ENCODE measurements around the gene NBPF1.
"Not testable (repeated sequence)": the region's sequence is repeated elsewhere in the genome, so short reads cannot be mapped to it uniquely, and the experiment has no call there.

Gene NBPF1

DNA sequence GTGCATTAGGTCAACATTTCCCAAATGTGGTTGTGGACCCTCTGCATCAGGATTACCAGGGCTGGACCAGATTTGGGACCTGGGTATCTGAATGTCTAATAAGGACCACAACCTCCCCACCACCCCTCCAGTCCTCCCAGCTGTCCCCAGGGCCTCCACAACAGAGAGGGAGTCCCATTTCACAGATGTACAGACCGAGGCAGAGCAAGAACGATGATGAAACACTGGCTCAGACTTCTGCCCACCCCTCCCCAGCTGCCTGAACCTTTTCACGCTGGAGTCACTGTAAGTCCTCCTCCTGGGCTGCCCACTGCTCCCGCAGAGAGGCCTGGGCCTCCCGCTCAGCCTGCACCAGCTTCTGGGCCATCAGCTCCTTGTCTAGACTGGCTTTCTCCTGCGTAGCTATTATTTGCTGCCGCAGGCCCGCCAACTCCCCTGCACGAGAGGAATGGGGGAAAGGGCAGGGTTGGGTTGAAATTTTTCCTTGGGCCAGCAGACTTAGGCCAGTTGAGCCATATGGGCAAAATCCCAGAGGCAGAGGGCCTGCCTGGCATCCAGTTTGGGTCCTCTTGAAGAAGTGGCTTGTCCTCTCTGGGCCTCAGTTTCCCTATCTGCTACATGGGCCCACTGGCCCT is 8.4 kb upstream of the NBPF1 start:
- not testable (repeated sequence) for DNase-seq

DNA sequence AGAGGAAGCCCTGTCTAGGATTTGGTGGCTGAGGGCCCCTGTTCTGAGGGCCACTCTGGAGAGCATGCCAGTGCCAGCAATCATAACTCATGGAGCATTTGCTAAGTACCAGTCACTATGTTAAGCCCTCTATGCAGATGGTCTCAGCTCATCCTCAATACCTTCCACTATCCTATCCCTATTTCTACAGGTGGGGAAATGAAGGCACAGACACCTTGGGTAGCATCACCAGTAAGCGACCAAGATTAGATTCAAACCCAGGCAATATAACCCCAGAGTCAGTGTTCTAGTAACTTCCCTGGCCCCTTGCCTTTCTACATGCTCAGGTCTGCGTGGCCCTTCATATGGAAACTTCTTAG is 7.9 kb upstream of the NBPF1 start:
- no peak for DNase-seq

DNA sequence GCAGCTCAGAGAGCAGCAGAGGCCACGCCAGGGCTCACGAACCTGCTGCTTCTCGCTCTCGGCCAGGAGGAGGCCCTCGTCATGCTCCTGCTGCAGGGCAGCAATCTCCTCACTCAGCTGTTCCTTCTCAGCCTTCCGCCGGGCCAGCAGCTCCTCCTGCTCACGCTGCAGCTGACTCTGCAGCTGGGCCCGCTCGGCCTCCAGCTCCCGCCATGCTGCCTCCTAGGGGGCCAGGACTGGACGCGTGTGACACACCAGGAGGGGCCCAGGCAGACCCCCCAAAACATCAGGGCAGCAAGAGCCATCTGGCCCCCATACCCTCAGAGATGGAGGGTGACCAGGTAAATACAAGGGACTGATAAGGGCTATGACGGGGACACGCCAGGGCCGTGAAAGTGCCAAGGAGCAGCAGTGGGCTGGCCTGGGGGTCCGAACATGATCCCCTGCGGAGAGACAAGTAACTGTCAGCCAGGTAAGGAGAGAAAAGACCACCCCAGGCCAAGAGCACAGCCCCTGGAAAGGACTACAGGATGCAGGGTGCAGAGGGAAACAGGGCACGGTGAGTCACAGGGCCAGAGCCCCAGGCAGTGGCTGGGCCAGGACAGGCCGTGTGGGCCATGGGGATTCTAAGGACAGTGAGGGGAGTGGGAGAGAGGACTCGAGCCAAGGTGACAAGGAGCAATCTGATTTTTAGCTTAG is 6.6 kb upstream of the NBPF1 start:
- not testable (repeated sequence) for DNase-seq

GRCh38 chr1:16618719-16619118 is 5.4 kb upstream of the NBPF1 start:
- no peak for DNase-seq

DNA sequence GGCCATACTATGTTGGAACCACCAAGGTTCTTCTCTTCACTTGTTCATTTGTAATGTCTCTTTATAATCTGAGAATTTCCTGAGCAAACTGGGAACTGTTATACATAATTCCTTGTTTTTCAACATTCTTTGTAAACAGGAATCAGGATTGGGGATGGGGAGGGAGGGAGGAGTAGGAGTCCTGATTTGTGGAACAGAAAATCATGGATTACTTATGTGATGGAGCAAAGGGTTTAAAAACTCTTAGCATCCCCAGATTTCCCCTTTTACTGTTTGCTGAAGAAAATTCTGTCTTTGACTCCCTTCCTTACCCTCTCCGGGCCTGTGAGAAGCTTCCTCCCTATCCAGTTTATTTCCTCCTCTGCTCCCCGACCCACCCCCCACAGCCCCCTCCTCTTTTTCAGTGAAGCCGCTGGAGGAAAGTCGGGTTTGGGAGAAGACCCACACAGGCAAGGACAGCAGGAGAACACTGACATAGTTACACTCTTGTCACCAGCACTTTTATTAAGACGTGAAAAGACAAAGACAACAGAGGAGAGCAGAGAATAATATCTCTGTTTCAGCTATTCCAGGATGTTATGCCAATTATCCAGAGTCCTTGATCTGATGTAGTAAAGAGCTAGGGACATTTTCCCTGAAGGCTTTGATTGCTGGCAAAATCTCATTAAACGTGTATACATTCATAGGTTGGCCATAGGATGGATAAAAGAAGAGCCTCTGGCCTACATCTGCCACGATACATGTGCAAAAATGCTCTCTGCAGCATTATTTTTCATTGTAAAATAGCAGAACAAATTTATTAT is 4.6 kb upstream of the NBPF1 start:
- DNase-seq, result no peak

- DNase-seq, result no peak
Observed at GRCh38 chr1:16617114-16617631, 3.8 kb upstream of the NBPF1 start.

DNA sequence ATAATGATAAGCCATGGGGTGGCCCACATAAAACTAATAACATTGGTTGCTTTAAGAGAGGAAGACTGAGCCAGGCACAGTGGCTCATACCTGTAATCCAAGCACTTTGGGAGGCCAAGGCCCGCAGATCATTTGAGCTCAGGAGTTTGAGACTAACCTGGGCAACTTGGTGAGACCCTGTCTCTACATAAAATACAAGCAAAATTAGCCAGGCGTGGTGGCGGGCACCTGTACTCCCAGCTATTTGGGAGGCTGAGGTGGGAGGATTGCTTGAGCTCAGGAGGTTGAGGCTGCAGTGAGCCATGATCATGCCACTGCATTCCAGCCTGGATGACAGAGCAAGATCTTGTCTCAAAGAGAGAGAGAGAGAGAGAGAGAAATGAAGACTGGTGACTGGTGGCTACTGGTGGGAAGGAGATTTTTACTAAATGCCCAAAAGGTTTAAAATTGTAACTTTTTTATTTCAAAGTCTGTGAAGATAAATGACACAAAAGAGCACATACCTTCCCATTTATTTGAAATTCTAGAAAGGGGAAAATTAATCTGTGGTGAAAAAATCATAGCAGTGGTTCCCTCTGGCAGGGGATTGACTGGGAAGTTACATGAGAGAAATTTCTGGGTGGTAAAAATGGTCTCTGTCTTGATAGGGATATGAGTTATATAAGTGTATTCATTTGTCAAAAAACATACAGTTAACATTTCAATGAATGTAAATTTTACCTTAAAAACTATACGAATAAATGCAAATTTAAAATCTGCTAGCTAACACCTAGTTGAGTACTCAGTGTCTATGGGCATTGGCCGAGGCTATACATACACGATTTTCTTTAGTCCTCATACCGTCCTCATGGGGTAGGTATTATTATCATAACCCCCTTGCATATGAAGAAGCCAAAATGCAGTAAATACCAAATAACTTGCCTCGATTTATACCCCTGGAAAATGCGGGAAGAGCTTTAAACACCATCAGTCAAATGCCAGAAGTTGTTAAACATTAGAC is 2.2 kb upstream of the NBPF1 start:
- no peak for DNase-seq

GRCh38 chr1:16614361-16615252 is 1.2 kb upstream of the NBPF1 start:
- no peak for DNase-seq

- DNase-seq, result no peak
Observed at GRCh38 chr1:16612332-16613172, 812 bp downstream of the NBPF1 start.

- DNase-seq, result not testable (repeated sequence)
Observed at GRCh38 chr1:16611981-16612331, 1.4 kb downstream of the NBPF1 start.

- not testable (repeated sequence) for DNase-seq
Observed at GRCh38 chr1:16611164-16611563, 2.2 kb downstream of the NBPF1 start.

GRCh38 chr1:16610553-16610952 is 2.8 kb downstream of the NBPF1 start:
- DNase-seq, result peak; percentile 0

DNA sequence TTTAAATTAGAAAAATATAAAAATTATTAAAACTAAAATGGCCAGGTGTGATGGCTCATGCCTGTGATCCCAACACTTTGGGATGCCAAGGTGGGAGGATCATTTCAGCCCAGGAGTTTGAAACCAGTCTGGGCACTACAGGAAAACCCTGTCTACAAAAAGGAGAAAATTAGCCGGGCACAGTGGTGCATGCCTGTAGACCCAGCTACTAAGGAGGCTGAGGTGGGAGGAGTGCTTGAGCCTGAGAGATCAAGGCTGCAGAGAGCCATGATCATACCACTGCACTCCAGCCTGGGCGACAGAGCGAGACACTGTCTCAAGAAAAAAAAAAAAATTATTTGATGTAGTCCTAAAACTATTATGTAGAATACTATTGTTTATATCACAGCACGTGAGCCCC is 3.6 kb downstream of the NBPF1 start:
- peak; percentile 4 for DNase-seq

- peak; percentile 5 for DNase-seq
Observed at GRCh38 chr1:16608838-16609560, 4.4 kb downstream of the NBPF1 start.

GRCh38 chr1:16607853-16608815 is 5.2 kb downstream of the NBPF1 start:
- peak; percentile 5 for DNase-seq

DNA sequence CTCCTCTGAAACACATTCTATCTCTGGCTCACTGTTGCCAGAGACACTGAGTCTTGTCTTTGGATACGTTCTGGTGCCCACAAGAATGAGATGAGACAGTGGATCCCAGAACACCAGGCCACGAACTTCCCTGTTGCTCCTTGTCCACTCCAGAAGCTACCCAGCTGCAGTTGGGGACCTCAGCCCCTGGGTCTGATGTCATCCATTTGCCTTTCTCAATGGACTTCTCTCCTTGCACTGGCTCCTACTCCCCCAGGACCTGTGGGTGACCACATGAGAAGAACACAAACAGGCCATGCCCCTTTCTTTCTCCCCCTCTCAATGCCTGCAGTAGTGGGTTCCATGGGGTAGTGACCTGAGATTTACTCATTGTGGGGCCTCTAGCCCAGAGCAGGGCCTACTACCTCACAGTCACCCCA is 5.9 kb downstream of the NBPF1 start:
- peak; percentile 3 for DNase-seq

DNA sequence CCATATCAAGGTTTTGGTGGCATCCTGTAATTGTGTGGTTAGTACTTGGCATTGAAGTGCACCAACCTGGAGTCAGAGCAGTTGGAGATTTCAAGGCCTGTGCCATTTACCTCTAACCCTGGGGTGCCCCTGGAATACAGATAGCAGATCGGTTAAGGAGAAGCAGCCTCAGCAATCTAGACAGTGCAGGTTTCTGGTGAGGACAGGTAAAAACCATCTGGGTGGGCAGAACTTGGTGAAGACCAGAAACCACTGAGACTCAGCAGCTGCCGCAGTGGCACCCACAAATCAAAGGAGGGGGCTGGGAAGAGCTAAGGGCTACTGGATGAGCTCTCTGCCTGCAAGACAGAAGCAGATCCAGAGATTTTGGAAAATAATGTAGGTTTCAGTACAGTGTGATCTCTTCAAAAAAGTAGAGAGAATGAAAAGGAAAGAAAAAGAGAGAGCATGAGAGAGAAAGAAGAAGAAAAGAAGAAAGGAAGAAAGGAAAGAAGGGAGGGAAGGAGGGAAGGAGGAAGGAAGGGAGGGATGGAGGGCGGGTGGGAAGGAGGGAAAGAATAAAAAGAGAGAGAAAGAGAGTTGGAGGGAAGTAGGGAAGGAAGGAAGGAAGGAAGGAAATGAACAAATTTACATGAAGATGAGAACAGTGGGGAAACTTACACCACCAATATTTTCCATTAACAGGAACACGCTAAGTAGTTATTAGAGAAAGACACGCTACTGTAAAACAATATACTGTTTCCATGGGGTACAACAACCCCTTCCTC is 6.5 kb downstream of the NBPF1 start:
- DNase-seq, result peak; percentile 0
